GM10248 (cell line): ENCODE measurements around the gene AQP5.

Source experiments
- CTCF ChIA-PET: fragments of 300-600 bp; sonication (Branson Sonifier 250); formaldehyde crosslinking; extraction: SDS; loops from one replicate; lab custom pipeline; 2021; ENCODE audit warnings: antibody characterized with exemption; lab: Yijun Ruan, JAX
- POLR2A ChIA-PET: fragments of 350-650 bp; sonication (Branson Sonifier 250); formaldehyde crosslinking; extraction: SDS; loops from one replicate; lab custom pipeline; 2020; ENCODE audit warnings: antibody characterized with exemption; lab: Yijun Ruan, JAX
- DNase-seq: peaks from one replicate; pipeline ENCODE4 v3.0.0; 2012; ENCODE audit errors: extremely low spot score
- CTCF ChIP-seq: IDR thresholded peaks from 2 replicates; pipeline ENCODE4 v1.5.1; 2012; ENCODE audit warnings: mild to moderate bottlenecking, low read depth; ENCODE audit errors: extremely low read depth, missing control alignments, control extremely low read depth

Gene AQP5

GRCh38 chr12:49942921-49943624 is 18.6 kb upstream of the AQP5 start:
- CTCF ChIA-PET, result interaction anchor here (0.8 to 7.1 kb wide), 8 partner anchors 11 to 166 kb away, joined by 3 to 47 read pairs (median 4); no protein-coding TSS in a partner anchor
- TF ChIP-seq CTCF, result no peak
- no peak for DNase-seq
- POLR2A ChIA-PET, result no interaction called here

GRCh38 chr12:49943625-49943960 is 18.1 kb upstream of the AQP5 start:
- POLR2A ChIA-PET, result no interaction called here
- CTCF ChIA-PET, result interaction anchor here (0.8 to 7.1 kb wide), 5 partner anchors 12 to 166 kb away, joined by 3 to 47 read pairs (median 4); no protein-coding TSS in a partner anchor
- no peak for DNase-seq
- no peak for TF ChIP-seq CTCF

DNA sequence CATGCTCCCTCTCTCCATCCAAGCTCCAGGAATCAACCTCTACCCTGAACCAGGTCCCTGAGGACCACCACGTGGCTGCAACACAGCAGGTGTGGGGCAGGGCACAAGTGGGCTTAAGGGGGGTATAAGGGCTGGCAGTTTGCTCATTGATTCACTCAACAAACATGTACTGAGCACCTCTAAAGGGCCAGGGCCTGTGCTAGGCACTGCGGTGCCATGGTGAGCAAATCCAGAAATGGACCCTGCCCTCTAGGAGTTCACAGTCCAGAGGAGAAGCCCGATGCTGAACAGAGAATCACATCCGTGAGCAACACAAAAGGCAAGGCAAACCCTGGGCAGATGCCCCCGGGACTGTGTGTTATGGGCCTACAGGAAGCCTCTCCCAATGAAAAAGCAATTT is 17.6 kb upstream of the AQP5 start:
- DNase-seq, result no peak
- ChIA-PET CTCF (interaction anchor here (0.8 to 7.1 kb wide), 4 partner anchors 12 to 167 kb away, joined by 3 to 47 read pairs (median 7); no protein-coding TSS in a partner anchor), POLR2A (no interaction called here)
- no peak for TF ChIP-seq CTCF

DNA sequence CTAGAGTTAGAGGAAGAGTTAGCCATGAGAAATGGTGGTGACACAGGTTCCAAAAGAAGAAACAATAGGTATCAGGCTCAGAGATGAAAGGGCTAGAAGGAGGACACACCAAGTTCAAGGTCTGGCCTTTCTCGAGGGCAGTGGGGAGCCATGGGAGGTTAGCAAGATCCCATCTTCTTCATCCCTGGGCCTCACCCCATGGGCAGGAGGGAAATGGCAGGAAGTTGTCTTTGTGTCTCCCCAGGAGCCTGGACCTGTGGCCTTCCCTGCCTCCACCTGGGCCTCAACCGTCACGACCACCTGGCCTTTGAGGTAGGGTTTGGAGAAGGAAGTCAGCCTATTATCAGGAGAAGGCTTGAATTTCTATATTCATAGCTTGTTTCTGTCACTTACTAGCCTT is 17.0 kb upstream of the AQP5 start:
- no peak for TF ChIP-seq CTCF
- POLR2A ChIA-PET, result no interaction called here
- CTCF ChIA-PET, result interaction anchor here (1.1 to 4.2 kb wide), 12 partner anchors 8 to 183 kb away, joined by 3 to 65 read pairs (median 12); partner anchors contain the start of genes AQP5 and COX14

GRCh38 chr12:49945394-49946080 is 16.1 kb upstream of the AQP5 start:
- ChIA-PET POLR2A (no interaction called here), CTCF (interaction anchor here (0.9 to 4.2 kb wide), 47 partner anchors 8 to 369 kb away, joined by 3 to 65 read pairs (median 4); partner anchors contain the start of genes AQP5 and COX14)
- peak; percentile 92 for DNase-seq
- TF ChIP-seq CTCF, result peak; percentile 90

More for the DNA sequence above, 17.0 kb upstream of the AQP5 start:
- no peak for DNase-seq

DNA sequence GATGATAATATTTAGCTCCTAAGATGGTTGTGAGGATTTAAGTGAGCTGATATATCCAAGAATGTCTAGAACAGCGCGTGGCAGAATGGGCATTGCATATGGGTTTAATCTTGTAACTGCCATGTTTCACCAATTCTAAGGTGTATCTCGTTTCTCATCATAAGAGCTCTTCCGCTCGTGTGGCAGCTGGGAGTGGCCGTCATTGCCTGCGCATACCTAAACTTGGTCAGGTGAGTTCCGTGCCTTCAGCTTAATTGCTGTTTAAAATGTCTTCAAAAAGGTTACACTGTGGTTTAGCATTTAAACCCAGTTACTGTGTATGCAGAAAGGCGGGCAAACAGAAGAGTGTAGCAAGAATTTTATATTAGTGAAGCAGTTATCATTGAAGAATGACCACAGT is 15.6 kb upstream of the AQP5 start:
- no peak for DNase-seq
- POLR2A ChIA-PET, result no interaction called here
- CTCF ChIA-PET, result interaction anchor here (0.9 to 4.2 kb wide), 44 partner anchors 8 to 368 kb away, joined by 3 to 65 read pairs (median 5); partner anchors contain the start of gene AQP5
- TF ChIP-seq CTCF, result no peak
